H4 (cell line): ENCODE data around the gene PGBD2. TPM values are rescaled to one million over a fixed set of nuclear protein-coding genes. Genes with fewer than 3 reads are reported as not detected.
A peak's percentile ranks its signal among the peaks of the same experiment; 100 is the strongest.
"Not testable (repeated sequence)": the region's sequence is repeated elsewhere in the genome, so short reads cannot be mapped to it uniquely, and the experiment has no call there.

Experiments
- DNase-seq: peaks from one replicate; pipeline ENCODE4 v3.0.0-alpha.2; 2015; ENCODE audit warnings: low spot score
- total RNA-seq: library from RNA; depleted of rRNA; stranded (reverse); fragments of >200 nt; shearing (Covaris generic); gene quantifications from 2 replicates; pipeline ENCODE4 v1.2.3, GENCODE V29; 2014

Gene PGBD2
- total RNA-seq, 1 experiment from 2014 or later: 8.3 TPM

- DNase-seq: not testable (repeated sequence)
Observed at GRCh38 chr1:248889914-248890243, 16.2 kb upstream of the PGBD2 start.

DNA sequence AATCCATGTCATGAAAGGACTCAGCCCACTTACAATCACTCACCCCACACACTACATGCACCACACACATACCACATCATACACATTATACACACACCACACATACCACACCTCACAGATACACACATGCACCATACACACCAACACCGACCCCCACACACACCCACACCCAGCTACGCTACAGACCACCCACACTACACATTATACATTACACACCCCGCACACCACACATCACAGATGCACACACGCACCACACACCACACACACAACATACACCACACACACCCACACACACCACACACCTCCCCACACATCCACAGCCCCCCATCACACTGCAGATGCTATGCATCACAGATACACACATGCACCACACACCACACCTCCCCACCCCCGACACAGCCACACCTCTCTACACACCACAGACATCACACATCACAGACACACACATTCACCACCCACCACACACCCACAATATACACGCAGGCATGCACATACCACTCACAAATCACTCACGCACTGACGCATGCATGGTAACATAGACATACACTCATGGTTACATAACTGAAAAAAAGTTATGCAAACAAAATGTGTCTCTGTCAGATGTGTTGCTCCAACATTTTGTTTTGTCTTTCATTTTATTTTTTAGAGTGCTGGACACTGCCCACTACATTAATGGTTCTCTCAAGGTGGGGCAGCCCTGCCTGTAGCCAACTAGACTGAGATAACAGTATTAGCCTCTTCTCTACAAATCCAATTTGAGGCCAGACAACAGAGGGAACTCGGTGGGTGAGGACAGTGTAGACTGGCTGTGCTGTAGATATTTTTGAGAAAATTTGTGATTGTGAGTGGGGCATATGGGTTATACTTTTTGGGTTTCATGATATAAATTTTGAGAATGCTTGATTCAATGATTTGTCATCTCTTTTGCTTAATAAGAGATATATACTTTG is 15.2 kb upstream of the PGBD2 start:
- no peak for DNase-seq

GRCh38 chr1:248891758-248892157 is 14.3 kb upstream of the PGBD2 start:
- DNase-seq: no peak

DNA sequence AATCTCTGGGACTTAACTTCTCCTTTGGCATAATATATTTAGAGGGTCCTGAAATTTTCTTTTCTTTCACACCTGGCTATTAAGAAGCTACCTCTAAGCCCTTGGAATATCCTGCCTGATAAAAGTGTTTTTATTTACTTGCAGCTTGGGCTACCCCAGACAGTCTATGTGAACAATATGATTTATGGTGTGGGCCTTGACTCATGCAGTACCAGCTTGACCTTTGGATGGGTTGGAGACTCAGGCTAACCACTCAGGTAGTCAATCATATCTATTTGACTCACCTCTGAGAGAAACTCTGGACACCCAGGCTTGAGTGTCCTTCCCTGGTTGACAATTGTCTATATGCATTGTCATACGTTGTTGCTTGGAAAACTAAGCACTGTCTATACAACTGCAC is 13.4 kb upstream of the PGBD2 start:
- DNase-seq: no peak

DNA sequence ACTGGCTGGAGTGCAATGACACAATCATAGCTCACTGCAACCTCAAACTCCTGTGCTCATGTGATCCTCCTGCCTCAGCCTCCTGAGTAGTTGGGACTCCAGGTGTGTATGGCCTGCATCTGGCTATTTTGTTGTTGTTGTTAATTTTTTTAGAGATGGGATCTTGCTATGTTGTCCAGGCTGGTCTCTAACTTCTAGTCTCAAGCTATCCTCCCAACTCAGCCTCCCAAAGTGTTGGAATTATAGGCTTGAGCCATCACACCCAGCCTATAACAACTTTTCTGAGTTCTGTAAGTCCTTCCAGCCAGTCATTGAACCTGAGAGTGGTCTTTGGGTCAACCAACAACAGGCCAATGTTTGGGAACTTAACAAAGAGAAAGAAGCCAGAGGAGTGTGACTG is 11.2 kb upstream of the PGBD2 start:
- DNase-seq: no peak

DNA sequence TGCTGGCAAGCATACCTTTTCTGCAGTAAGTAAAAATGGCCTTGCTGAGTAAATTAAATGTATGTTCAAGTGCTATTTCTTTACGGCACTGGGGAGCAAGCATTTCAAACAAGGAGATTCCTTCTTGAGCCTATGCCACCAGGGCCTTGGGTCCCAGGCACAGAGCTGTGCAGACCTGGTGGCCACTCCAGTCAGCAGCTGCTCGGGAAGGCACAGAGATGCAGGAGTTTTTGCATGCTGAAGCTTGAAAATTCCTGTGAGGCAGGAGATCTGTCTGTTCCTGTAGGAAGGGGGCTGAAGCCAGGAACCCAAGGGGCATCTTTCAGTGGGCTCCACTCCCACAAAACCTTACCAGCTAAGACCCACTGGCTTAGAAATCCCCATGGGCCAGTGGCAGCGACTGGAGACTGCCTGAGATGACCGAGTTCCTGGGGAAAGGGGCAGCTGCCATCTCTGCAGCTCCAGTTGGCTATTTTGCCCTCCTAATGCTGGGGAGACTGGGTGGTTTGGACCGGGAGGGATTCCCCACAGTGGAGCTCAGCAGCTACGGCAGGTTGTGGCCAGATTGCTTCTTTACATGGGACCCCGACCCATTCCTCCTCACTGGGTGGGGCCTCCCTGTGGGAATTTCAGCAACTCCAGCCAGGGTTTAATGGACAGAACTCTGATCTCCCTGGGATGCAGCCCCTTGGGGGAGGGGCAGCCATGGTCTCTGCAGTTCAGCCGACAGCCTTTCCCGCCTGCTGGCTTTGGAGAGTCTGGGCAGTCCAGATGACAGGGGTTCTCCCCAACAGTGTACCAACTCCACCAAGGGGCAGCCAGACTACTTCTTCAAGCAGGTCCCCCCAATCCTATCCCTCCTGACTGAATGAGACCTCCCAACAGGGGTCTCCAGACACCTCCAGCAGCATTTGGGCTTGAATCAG is 8.4 kb upstream of the PGBD2 start:
- DNase-seq: no peak

GRCh38 chr1:248900637-248901036 is 5.4 kb upstream of the PGBD2 start:
- DNase-seq: no peak

GRCh38 chr1:248901578-248901977 is 4.5 kb upstream of the PGBD2 start:
- no peak for DNase-seq

DNA sequence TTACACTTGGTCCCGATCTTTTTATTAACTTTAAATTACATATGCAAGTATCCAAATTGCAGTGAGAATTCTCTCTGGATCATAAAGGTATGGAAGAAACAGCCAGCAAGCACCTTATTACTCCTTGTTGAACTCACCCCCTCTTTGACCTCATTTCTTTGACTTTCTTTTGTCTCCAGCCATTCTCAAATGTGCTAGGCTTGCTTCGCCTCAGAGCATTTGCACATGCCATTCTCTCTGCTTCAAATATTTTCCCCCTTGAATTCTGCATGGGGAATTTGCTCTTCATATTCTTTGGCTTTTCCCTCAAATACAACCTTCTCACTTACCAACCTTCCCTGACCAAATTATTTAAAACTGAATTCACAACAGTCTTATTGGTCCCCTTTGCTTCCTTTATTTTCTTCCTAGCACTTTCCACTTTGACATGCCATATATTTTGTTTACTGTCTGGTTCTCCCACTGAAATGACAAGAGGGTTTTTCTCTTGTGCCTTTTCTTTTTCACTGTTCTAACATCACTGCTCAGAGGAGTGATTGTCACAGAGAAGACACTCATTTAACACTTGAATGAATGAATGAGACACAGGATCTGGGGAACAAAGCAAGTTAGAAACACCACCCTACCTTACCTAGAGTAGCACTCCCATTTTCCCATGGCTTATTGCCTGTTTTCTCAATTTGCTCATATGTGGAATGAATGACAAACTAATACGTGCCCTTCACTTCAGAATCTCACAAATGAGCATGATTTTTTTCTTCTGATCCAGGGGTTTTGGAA is 1.4 kb upstream of the PGBD2 start:
- DNase-seq: no peak

GRCh38 chr1:248905662-248906008 is 400 bp upstream of the PGBD2 start:
- no peak for DNase-seq

- DNase-seq: no peak
Observed at GRCh38 chr1:248906753-248907661, 972 bp downstream of the PGBD2 start.

GRCh38 chr1:248910761-248911160 is 4.7 kb downstream of the PGBD2 start:
- DNase-seq: no peak

GRCh38 chr1:248913933-248914332 is 7.9 kb downstream of the PGBD2 start:
- DNase-seq: no peak

- no peak for DNase-seq
Observed at GRCh38 chr1:248914796-248915381, 8.9 kb downstream of the PGBD2 start.

DNA sequence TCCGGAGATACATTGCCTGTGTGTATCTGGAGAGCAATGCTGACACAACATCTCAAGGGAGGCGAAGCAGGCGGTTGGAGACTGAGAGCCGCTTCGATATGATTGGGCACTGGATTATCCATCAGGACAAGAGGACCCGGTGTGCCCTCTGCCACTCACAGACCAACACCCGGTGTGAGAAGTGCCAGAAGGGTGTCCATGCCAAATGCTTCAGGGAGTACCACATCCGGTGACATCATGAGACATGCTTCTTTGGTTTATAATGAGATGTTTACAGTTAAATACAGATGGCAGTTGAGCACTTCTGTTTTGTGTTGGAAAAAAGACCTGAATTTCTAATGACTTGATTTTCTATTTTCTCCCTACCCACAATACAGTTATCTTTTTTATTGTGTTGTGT is 12.1 kb downstream of the PGBD2 start:
- DNase-seq: peak; percentile 64

- DNase-seq: peak; percentile 43
Observed at GRCh38 chr1:248923352-248924338, 17.6 kb downstream of the PGBD2 start.

DNA sequence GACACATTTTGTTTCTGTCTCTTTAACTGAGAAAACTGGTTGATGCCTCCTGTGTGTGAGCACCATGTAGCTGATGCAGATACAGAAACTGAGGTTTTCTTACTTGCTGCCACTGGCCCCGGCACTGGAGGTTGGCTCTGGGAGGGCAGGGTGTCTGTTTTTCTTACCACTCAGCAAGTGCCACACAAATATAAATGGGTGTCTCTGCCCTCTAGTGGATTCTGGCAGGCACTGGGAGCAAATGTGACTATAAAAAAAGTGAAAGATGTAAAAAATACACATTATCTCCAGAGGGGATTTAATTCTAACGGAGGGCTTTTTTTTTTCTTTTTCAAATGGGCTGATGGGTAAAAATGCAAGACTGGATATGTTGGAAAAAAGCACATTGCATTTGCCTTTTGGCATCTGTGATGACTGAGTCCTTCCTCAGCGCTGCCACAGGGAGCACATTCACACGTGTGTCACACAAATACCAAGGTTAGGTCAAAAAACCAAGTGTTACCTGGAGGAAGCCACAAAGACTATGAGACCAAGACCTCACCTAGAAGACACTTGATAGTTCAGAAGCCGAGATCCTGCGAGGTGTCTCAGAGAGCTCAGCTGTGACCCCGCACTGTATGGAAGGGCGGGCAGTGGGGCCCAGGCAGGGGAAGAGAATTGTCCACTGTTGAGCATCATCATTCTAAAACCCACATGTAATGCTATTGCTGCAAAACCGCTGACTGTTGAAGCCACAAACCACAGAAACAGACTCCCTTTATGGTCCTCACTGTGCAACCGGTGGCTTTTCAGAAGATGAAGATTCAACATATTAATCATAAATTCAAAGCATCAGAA is 18.9 kb downstream of the PGBD2 start:
- DNase-seq: peak; percentile 60

GRCh38 chr1:248925859-248926258 is 19.8 kb downstream of the PGBD2 start:
- DNase-seq: not testable (repeated sequence)
